GM12878 (cell line): Measurements from ENCODE around the gene SUFU. TPM values are rescaled to one million over a fixed set of nuclear protein-coding genes. Genes with fewer than 3 reads are reported as not detected.

Experiments used
- ATAC-seq: fragments of 200-7000 bp; cut with Tn5 transposase; 3 replicates; pipeline ENCODE4 v1.9.1; 2020; ENCODE audit warnings: mild to moderate bottlenecking, moderate library complexity
- BruUV-seq: library from RNA; stranded (reverse); fragments of 400-500 nt; replicated peaks from 2 replicates; lab custom pipeline; 2021; lab: Mats Ljungman, UMichigan
- CTCF ChIA-PET: fragments of 300-600 bp; sonication (Branson Sonifier 250); formaldehyde crosslinking; extraction: SDS; loops from one replicate; lab custom pipeline; 2021; ENCODE audit warnings: inconsistent platforms; lab: Yijun Ruan, JAX
- POLR2A ChIA-PET: fragments of 350-600 bp; formaldehyde crosslinking; extraction: SDS; loops from one replicate; lab custom pipeline; 2021; ENCODE audit warnings: inconsistent platforms; lab: Charles Lee
- RAD21 ChIA-PET: fragments of 300-600 bp; sonication (Branson Sonifier 250); formaldehyde crosslinking; loops from one replicate; lab custom pipeline; 2023; ENCODE audit warnings: antibody characterized with exemption; ENCODE audit not compliant: unreplicated experiment; lab: Charles Lee
- SMC1A ChIA-PET: fragments of 300-600 bp; sonication (Branson Sonifier 250); formaldehyde crosslinking; loops from one replicate; lab custom pipeline; 2023; ENCODE audit not compliant: unreplicated experiment, uncharacterized antibody; lab: Charles Lee
- DNase-seq: peaks from one replicate; pipeline ENCODE4 v3.0.0-alpha.2; 2011; ENCODE audit warnings: low read depth, low spot score
- FAIRE-seq: peaks from 3 replicates; lab custom pipeline; 2011; peaks lifted over from hg19 to GRCh38; lab: Jason Lieb, UNC
- H2AFZ ChIP-seq: 2 replicates; pipeline ENCODE4 v1.6.0; 2011; ENCODE audit warnings: low read depth, low read length, control low read depth; ENCODE audit not compliant: control insufficient read depth
- H3K27ac ChIP-seq: 2 replicates; pipeline ENCODE4 v1.5.1; 2011; ENCODE audit warnings: control low read depth; ENCODE audit not compliant: control insufficient read depth, insufficient read depth
- H3K27me3 ChIP-seq, 2 experiments: replicated peaks in 1 of 2; 2 replicates each; pipeline versions ENCODE4 v1.6.0 to v1.6.1; 2011; ENCODE audit warnings: low read length in 1 of 2; ENCODE audit not compliant: control insufficient read depth in 2 of 2, insufficient read depth in 2 of 2
- H3K36me3 ChIP-seq, 2 experiments: 2 replicates each; pipeline ENCODE4 v1.5.1; 2011; ENCODE audit warnings: low read length in 1 of 2; ENCODE audit not compliant: control insufficient read depth in 2 of 2, insufficient read depth in 2 of 2
- H3K4me1 ChIP-seq: 2 replicates; pipeline ENCODE4 v1.6.1; 2011; ENCODE audit warnings: mild to moderate bottlenecking, low read length, moderate library complexity, mixed read lengths; ENCODE audit not compliant: control insufficient read depth, insufficient read depth
- H3K4me2 ChIP-seq: 2 replicates; pipeline ENCODE4 v1.6.0; 2011; ENCODE audit warnings: control low read depth; ENCODE audit not compliant: control insufficient read depth, insufficient read depth
- H3K4me3 ChIP-seq: fragments of 200-600 bp; sonication (generic); 2 replicates; pipeline ENCODE4 v1.5.1; 2016
- H3K79me2 ChIP-seq: 2 replicates; pipeline ENCODE4 v1.6.0; 2011; ENCODE audit warnings: low read length; ENCODE audit not compliant: control insufficient read depth, insufficient read depth
- H3K9ac ChIP-seq: 2 replicates; pipeline ENCODE4 v1.8.0; 2011; ENCODE audit warnings: low read length, control low read depth, mixed read lengths; ENCODE audit not compliant: control insufficient read depth, insufficient read depth
- H3K9me3 ChIP-seq: replicated peaks from 3 replicates; pipeline ENCODE4 v1.5.1; 2011; ENCODE audit warnings: mild to moderate bottlenecking, low read length; ENCODE audit not compliant: control insufficient read depth, insufficient read depth
- H4K20me1 ChIP-seq: 2 replicates; pipeline ENCODE4 v1.6.0; 2011; ENCODE audit not compliant: control insufficient read depth, insufficient read depth
- CREB1 ChIP-seq: IDR thresholded peaks from 2 replicates; pipeline ENCODE4 v1.6.1; 2012; ENCODE audit warnings: low read depth, mild to moderate bottlenecking, inconsistent platforms
- EED ChIP-seq: sonication (generic); IDR thresholded peaks from 2 replicates; pipeline ENCODE4 v1.6.1; 2016; ENCODE audit warnings: antibody characterized with exemption, low read depth
- FOXK2 ChIP-seq: fragments of 450-650 bp; IDR thresholded peaks from 2 replicates; pipeline ENCODE4 v1.6.1; 2017; ENCODE audit warnings: mild to moderate bottlenecking, moderate library complexity
- HCFC1 ChIP-seq: fragments of 150-350 bp; IDR thresholded peaks from 2 replicates; pipeline ENCODE4 v1.6.1; 2014; ENCODE audit warnings: low read length
- POLR2AphosphoS2 ChIP-seq: IDR thresholded peaks from 2 replicates; pipeline ENCODE4 v1.6.1; 2011; ENCODE audit warnings: low read depth, mild to moderate bottlenecking, low read length, improper control_type of control experiment, moderate library complexity
- SMARCA5 ChIP-seq: fragments of 450-650 bp; IDR thresholded peaks from 2 replicates; pipeline ENCODE4 v1.6.1; 2017; ENCODE audit warnings: mild to moderate bottlenecking
- SMC3 ChIP-seq: IDR thresholded peaks from 2 replicates; pipeline ENCODE4 v1.6.1; 2011; ENCODE audit warnings: low read length, improper control_type of control experiment, borderline replicate concordance
- SREBF1 ChIP-seq: IDR thresholded peaks from 2 replicates; pipeline ENCODE4 v1.6.1; 2012; ENCODE audit warnings: mild to moderate bottlenecking, low read length
- WGBS: methylation state at CpG from one replicate; pipeline ENCODE4 v1.1.6; 2016; ENCODE audit warnings: low lambda C conversion rate; ENCODE audit not compliant: insufficient replicate concordance, insufficient coverage; ENCODE audit errors: missing lambda C conversion rate; 5-methylcytosine and 5-hydroxymethylcytosine counted together
- in situ Hi-C: fragments of 300-500 bp; cut with MboI; formaldehyde crosslinking; loops from 9 replicates; pipeline ENCODE4 v1.14.3; 2018; ENCODE audit warnings: mixed read lengths
- intact Hi-C: fragments of 100-400 bp; cut with micrococcal nuclease; formaldehyde crosslinking; loops from one replicate; pipeline ENCODE4 v1.14.2; 2022; ENCODE audit not compliant: unreplicated experiment
- polyA plus RNA-seq, 11 experiments: library from polyadenylated mRNA; depleted of rRNA in 4 of 11; unstranded in 6 of 11; stranded (reverse) in 5 of 11; fragments of >200 nt; fragmentation: Nextera tagmentation in 4 of 11; fragmentation: Illumina TruSeq in 1 of 11; extraction: Ambion mirVana in 4 of 11; extraction: Trizol in 1 of 11; gene quantifications; 1 replicate in 1 of 11; 2 replicates in 10 of 11; pipeline versions ENCODE4 v1.2.1 to v1.2.3, GENCODE V29; 2011 to 2016; ENCODE audit warnings: inconsistent platforms in 2 of 11, missing spikeins in 2 of 11, low read depth in 1 of 11
- total RNA-seq, 4 experiments: library from RNA; depleted of rRNA in 3 of 4; stranded (reverse); fragments of >200 nt in 3 of 4; fragmentation: Illumina TruSeq in 1 of 4; extraction: Trizol in 1 of 4; gene quantifications; 2 replicates each; pipeline versions ENCODE4 v1.2.1 to v1.2.3, GENCODE V29; 2013 to 2021
- TF ChIP-seq, protein P1 (sequence below): fragments of 450-650 bp; IDR thresholded peaks from 2 replicates; pipeline ENCODE4 v1.6.1; 2017; ENCODE audit warnings: mild to moderate bottlenecking, low read depth, inconsistent platforms; ENCODE audit not compliant: poor library complexity, severe bottlenecking
- TF ChIP-seq, protein P2 (sequence below): IDR thresholded peaks from 2 replicates; pipeline ENCODE4 v1.6.1; 2012; ENCODE audit warnings: mild to moderate bottlenecking, low read depth, low read length
- TF ChIP-seq, protein P3 (sequence below): fragments of 450-650 bp; IDR thresholded peaks from 2 replicates; pipeline ENCODE4 v1.6.1; 2018; ENCODE audit warnings: borderline replicate concordance, mild to moderate bottlenecking; ENCODE audit not compliant: partially characterized antibody

SUFU gene
- total and polyA plus RNA-seq, 10 of the 15 experiments (the other 5 are each of a cell fraction or from before 2014, with no cell fraction given): 0.68 to 7.7 (median 2.4) TPM

DNA sequence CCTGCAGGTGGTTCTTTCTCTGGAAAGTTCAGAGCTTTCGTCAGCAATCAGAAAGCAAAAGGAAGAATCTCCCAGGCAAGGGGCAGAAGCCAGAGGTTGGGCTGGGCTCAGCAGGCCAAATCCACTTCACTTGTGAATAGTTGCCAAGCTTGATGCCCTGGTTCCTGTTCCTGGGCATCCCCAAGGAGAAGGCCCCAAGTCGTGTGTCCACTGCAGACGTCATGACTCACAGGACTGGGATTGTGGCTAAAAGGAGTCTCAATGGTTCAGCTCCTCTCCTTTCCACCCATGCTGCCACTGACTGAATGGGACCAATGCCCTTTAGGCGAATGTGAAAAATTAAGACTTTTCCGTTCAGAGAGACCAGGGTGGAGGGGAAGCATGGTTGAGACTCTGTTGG is 101.9 kb downstream of the SUFU start:
- H2AFZ ChIP-seq: no peak overlapping the region
- DNase-seq (no peak), ATAC-seq (no peak), FAIRE-seq (no peak)
- H3K4me1 ChIP-seq: peaks cover 6% of the 10 kb centered on the region
- no peaks in the 10 kb centered on the region for H4K20me1 ChIP-seq
- 73% methylated on average over 5 of the region's 5 CpGs for WGBS
- no peaks in the 10 kb centered on the region for H3K79me2 ChIP-seq
- no peaks in the 10 kb centered on the region for H3K27me3 ChIP-seq
- no peak overlapping the region for H3K27ac ChIP-seq
- no peak overlapping the region for H3K4me3 ChIP-seq
- H3K9ac ChIP-seq: no peak overlapping the region
- in situ Hi-C loops: no loop called here
- POLR2A ChIA-PET: interaction anchor here (0.5 to 2.0 kb wide), 5 partner anchors 36 to 561 kb away, joined by 3 to 13 read pairs (median 4); partner anchors contain the start of gene ARL3
- no TSS peak for BruUV-seq
- intact Hi-C loops: no loop called here
- no peak overlapping the region for H3K4me2 ChIP-seq
- no peaks in the 10 kb centered on the region for H3K9me3 ChIP-seq
- CTCF ChIA-PET: interaction anchor here (1.0 to 1.7 kb wide), 3 partner anchors 10 to 103 kb away, joined by 4 to 13 read pairs (median 5); partner anchors contain the start of genes ACTR1A and SUFU
- RAD21 ChIA-PET: interaction anchor here (0.6 to 1.4 kb wide), 2 partner anchors 36 to 283 kb away, joined by 3 to 4 read pairs; no protein-coding TSS in a partner anchor
- no peaks in the 10 kb centered on the region; a peak in 2 of 4 replicates for H3K36me3 ChIP-seq
- TF ChIP-seq POLR2AphosphoS2 (no peak), SMARCA5 (no peak), SREBF1 (no peak), SMC3 (no peak), FOXK2 (no peak), HCFC1 (no peak), EED (no peak), CREB1 (no peak)
- TF ChIP-seq, protein P1, sequence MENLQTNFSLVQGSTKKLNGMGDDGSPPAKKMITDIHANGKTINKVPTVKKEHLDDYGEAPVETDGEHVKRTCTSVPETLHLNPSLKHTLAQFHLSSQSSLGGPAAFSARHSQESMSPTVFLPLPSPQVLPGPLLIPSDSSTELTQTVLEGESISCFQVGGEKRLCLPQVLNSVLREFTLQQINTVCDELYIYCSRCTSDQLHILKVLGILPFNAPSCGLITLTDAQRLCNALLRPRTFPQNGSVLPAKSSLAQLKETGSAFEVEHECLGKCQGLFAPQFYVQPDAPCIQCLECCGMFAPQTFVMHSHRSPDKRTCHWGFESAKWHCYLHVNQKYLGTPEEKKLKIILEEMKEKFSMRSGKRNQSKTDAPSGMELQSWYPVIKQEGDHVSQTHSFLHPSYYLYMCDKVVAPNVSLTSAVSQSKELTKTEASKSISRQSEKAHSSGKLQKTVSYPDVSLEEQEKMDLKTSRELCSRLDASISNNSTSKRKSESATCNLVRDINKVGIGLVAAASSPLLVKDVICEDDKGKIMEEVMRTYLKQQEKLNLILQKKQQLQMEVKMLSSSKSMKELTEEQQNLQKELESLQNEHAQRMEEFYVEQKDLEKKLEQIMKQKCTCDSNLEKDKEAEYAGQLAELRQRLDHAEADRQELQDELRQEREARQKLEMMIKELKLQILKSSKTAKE: no peak
- TF ChIP-seq, protein P2, sequence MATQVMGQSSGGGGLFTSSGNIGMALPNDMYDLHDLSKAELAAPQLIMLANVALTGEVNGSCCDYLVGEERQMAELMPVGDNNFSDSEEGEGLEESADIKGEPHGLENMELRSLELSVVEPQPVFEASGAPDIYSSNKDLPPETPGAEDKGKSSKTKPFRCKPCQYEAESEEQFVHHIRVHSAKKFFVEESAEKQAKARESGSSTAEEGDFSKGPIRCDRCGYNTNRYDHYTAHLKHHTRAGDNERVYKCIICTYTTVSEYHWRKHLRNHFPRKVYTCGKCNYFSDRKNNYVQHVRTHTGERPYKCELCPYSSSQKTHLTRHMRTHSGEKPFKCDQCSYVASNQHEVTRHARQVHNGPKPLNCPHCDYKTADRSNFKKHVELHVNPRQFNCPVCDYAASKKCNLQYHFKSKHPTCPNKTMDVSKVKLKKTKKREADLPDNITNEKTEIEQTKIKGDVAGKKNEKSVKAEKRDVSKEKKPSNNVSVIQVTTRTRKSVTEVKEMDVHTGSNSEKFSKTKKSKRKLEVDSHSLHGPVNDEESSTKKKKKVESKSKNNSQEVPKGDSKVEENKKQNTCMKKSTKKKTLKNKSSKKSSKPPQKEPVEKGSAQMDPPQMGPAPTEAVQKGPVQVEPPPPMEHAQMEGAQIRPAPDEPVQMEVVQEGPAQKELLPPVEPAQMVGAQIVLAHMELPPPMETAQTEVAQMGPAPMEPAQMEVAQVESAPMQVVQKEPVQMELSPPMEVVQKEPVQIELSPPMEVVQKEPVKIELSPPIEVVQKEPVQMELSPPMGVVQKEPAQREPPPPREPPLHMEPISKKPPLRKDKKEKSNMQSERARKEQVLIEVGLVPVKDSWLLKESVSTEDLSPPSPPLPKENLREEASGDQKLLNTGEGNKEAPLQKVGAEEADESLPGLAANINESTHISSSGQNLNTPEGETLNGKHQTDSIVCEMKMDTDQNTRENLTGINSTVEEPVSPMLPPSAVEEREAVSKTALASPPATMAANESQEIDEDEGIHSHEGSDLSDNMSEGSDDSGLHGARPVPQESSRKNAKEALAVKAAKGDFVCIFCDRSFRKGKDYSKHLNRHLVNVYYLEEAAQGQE: no peak
- TF ChIP-seq, protein P3, sequence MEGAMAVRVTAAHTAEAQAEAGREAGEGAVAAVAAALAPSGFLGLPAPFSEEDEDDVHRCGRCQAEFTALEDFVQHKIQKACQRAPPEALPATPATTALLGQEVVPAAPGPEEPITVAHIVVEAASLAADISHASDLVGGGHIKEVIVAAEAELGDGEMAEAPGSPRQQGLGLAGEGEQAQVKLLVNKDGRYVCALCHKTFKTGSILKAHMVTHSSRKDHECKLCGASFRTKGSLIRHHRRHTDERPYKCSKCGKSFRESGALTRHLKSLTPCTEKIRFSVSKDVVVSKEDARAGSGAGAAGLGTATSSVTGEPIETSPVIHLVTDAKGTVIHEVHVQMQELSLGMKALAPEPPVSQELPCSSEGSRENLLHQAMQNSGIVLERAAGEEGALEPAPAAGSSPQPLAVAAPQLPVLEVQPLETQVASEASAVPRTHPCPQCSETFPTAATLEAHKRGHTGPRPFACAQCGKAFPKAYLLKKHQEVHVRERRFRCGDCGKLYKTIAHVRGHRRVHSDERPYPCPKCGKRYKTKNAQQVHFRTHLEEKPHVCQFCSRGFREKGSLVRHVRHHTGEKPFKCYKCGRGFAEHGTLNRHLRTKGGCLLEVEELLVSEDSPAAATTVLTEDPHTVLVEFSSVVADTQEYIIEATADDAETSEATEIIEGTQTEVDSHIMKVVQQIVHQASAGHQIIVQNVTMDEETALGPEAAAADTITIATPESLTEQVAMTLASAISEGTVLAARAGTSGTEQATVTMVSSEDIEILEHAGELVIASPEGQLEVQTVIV: no peak
- TF ChIP-seq, all 136 proteins: peak for 0
- SMC1A ChIA-PET: interaction anchor here (0.9 to 1.4 kb wide), 3 partner anchors 39 to 250 kb away, joined by 3 to 4 read pairs (median 4); partner anchors contain the start of gene TRIM8
